ENCODE data around the gene GPR17. TPM values are rescaled to one million over a fixed set of nuclear protein-coding genes. Genes with fewer than 3 reads are reported as not detected.
A peak's percentile ranks its signal among the peaks of the same experiment; 100 is the strongest.

GPR17 gene
- total and polyA plus RNA-seq, 4 donors = 0.03 to 0.14 (median 0.07) TPM; not detected in 1

DNA sequence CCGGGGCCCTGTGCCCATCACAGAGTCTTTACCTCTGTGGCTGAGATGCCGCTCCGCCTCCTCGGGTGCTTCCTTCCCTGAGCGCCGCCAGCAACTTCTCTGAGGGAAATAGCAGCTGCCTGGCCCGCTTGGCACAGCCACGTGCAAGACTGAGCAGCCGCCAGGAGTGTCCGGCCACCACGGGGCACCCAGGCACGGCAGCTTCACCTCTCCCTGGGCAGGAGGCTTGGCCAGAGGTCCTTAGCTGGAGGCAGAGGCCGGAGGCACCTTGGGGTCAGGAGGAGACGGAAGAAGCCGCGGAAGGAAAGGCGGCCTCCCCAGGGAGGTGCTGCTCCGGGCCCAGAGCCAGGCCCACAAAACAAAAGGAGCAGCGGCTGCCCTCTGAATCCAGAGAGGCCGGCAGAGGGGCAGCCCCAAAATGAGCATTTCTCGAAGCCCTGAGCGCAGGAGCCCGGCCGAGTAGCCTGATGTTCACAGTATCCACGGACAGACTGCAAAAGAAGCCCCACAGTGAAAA, 35.4 kb downstream of the GPR17 start:
- peaks cover 0 to 3% (median 0%) of the 10 kb centered on the region in 4 donors for H3K4me1 ChIP-seq (ENCODE audit: control insufficient read depth in 4 of 4, insufficient read depth in 4 of 4, low read length in 3 of 4)
- WGBS = 73% methylated on average over 25 of the region's 25 CpGs
- H3K9ac ChIP-seq (ENCODE audit: low read depth in 1 of 2, low read length in 2 of 2) = no peak overlapping the region
- H3K36me3 ChIP-seq (ENCODE audit: control insufficient read depth in 4 of 4, insufficient read depth in 3 of 4, low read depth in 1 of 4, low read length in 3 of 4) = no peaks in the 10 kb centered on the region
- peak; percentile 72 for TF ChIP-seq NR2F2 (IDR thresholded peaks at IDR 0.05)
- TF ChIP-seq HNF4G (IDR thresholded peaks at IDR 0.05) = no peak
- TF ChIP-seq TAF1 (conservative IDR thresholded peaks at IDR 0.05) = no peak
- TF ChIP-seq JUND (IDR thresholded peaks at IDR 0.05) = no peak
- H3K4me3 ChIP-seq (ENCODE audit: low read depth in 1 of 3, low read length in 3 of 3) = no peak overlapping the region
- no peaks in the 10 kb centered on the region for H3K9me3 ChIP-seq (ENCODE audit: control insufficient read depth in 4 of 4, low read length in 3 of 4)
- H3K27me3 ChIP-seq (ENCODE audit: control insufficient read depth in 4 of 4, insufficient read depth in 4 of 4, low read length in 3 of 4) = no peaks in the 10 kb centered on the region
- no peak for DNase-seq (ENCODE audit: low spot score)
- H3K27ac ChIP-seq (ENCODE audit: low read depth in 1 of 2, low read length in 2 of 2) = no peak overlapping the region

DNA sequence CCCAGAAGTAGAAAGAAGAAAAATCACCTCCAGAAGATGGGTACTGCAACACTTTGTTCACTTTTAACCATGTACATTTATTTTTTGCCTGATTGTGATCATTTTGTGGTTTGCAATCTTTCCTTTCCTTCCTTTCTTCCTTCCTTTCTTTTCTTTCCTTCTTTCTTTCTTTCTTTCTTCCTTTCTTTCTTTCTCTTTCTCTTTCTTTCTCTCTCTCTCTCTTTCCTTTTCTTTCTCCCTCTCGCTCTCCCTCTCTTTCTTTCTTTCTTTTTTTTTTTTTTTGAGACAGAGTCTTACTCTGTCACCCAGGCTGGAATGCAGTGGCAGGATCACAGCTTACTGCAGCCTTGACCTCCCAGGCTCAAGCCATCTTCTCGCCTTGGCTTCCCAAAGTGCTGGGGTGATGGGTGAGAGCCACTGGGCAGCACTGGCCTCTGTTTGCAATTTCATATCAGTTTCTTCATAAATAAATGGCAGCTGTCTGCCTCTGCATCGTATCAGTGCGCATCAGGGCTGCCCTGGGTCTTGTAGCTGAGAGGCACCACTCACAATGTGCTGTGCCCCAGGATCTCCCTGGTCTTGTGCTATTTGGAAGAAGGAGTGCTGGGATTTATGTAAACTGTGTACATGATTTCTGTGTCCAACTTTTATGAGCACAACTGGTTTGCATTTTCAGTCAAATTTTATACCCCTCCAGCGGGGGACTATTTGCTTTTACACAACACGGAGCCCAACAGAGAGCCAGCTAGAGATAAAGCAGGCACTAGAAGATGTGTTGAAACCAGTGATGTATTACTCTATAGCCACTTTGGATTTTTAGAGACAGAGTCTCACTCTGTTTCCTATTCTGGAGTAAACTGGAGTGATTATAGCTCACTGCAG, 36.3 kb downstream of the GPR17 start:
- DNase-seq (ENCODE audit: low spot score) = no peak
- no peaks in the 10 kb centered on the region for H3K36me3 ChIP-seq (ENCODE audit: control insufficient read depth in 4 of 4, insufficient read depth in 3 of 4, low read depth in 1 of 4, low read length in 3 of 4)
- peaks cover 0 to 3% (median 0%) of the 10 kb centered on the region in 4 donors for H3K4me1 ChIP-seq (ENCODE audit: control insufficient read depth in 4 of 4, insufficient read depth in 4 of 4, low read length in 3 of 4)
- WGBS = 92% methylated on average over 6 of the region's 6 CpGs
- no peaks in the 10 kb centered on the region for H3K27me3 ChIP-seq (ENCODE audit: control insufficient read depth in 4 of 4, insufficient read depth in 4 of 4, low read length in 3 of 4)
- H3K9ac ChIP-seq (ENCODE audit: low read depth in 1 of 2, low read length in 2 of 2) = no peak overlapping the region
- H3K4me3 ChIP-seq (ENCODE audit: low read depth in 1 of 3, low read length in 3 of 3) = no peak overlapping the region
- no peak for TF ChIP-seq TAF1 (conservative IDR thresholded peaks at IDR 0.05)
- no peak for TF ChIP-seq FOXA2 (IDR thresholded peaks at IDR 0.05)
- TF ChIP-seq GABPA (IDR thresholded peaks at IDR 0.05 in 1 of 2, conservative IDR thresholded peaks at IDR 0.05 in 1 of 2) = no peak
- TF ChIP-seq HNF4A (conservative IDR thresholded peaks at IDR 0.05) = no peak
- TF ChIP-seq JUND (IDR thresholded peaks at IDR 0.05) = no peak
- no peak for TF ChIP-seq RAD21 (IDR thresholded peaks at IDR 0.05)
- TF ChIP-seq, protein P1, sequence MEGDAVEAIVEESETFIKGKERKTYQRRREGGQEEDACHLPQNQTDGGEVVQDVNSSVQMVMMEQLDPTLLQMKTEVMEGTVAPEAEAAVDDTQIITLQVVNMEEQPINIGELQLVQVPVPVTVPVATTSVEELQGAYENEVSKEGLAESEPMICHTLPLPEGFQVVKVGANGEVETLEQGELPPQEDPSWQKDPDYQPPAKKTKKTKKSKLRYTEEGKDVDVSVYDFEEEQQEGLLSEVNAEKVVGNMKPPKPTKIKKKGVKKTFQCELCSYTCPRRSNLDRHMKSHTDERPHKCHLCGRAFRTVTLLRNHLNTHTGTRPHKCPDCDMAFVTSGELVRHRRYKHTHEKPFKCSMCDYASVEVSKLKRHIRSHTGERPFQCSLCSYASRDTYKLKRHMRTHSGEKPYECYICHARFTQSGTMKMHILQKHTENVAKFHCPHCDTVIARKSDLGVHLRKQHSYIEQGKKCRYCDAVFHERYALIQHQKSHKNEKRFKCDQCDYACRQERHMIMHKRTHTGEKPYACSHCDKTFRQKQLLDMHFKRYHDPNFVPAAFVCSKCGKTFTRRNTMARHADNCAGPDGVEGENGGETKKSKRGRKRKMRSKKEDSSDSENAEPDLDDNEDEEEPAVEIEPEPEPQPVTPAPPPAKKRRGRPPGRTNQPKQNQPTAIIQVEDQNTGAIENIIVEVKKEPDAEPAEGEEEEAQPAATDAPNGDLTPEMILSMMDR (IDR thresholded peaks at IDR 0.05; ENCODE audit: low read depth, low read length, missing input control) = no peak
- no peak for TF ChIP-seq RXRA (IDR thresholded peaks at IDR 0.05)
- no peak for TF ChIP-seq FOXA1 (IDR thresholded peaks at IDR 0.05)
- TF ChIP-seq NR2F2 (IDR thresholded peaks at IDR 0.05) = no peak
- H3K27ac ChIP-seq (ENCODE audit: low read depth in 1 of 2, low read length in 2 of 2) = no peak overlapping the region
- no peaks in the 10 kb centered on the region for H3K9me3 ChIP-seq (ENCODE audit: control insufficient read depth in 4 of 4, low read length in 3 of 4)

DNA sequence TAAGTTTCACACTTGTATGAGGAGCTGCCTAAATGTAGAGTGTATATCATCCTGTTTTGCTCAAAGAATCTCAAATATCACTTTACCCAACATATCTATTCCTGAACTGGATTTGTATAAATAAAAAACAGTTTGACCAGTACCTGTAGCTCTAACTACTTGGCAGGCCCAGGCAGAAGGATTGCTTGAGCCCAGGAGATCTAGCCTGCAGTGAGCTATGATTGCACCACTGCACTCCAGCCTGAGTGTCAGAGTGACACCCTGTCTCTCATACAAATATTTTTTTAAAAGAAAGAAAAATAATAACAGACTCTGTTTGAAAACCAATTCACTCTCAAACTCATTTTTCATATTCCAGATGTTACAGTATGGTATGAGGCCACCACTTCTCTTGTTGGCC, 37.1 kb downstream of the GPR17 start:
- H3K27ac ChIP-seq (ENCODE audit: low read depth in 1 of 2, low read length in 2 of 2) = no peak overlapping the region
- peaks cover 0 to 3% (median 0%) of the 10 kb centered on the region in 4 donors for H3K4me1 ChIP-seq (ENCODE audit: control insufficient read depth in 4 of 4, insufficient read depth in 4 of 4, low read length in 3 of 4)
- no peak overlapping the region for H3K4me3 ChIP-seq (ENCODE audit: low read depth in 1 of 3, low read length in 3 of 3)
- no peak for DNase-seq (ENCODE audit: low spot score)
- H3K9ac ChIP-seq (ENCODE audit: low read depth in 1 of 2, low read length in 2 of 2) = no peak overlapping the region
- H3K9me3 ChIP-seq (ENCODE audit: control insufficient read depth in 4 of 4, low read length in 3 of 4) = no peaks in the 10 kb centered on the region
- no peaks in the 10 kb centered on the region for H3K27me3 ChIP-seq (ENCODE audit: control insufficient read depth in 4 of 4, insufficient read depth in 4 of 4, low read length in 3 of 4)
- no peaks in the 10 kb centered on the region for H3K36me3 ChIP-seq (ENCODE audit: control insufficient read depth in 4 of 4, insufficient read depth in 3 of 4, low read depth in 1 of 4, low read length in 3 of 4)
- no peak for TF ChIP-seq TAF1 (conservative IDR thresholded peaks at IDR 0.05)
- TF ChIP-seq, protein P2, sequence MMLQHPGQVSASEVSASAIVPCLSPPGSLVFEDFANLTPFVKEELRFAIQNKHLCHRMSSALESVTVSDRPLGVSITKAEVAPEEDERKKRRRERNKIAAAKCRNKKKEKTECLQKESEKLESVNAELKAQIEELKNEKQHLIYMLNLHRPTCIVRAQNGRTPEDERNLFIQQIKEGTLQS (IDR thresholded peaks at IDR 0.05) = no peak
- TF ChIP-seq HNF4A (conservative IDR thresholded peaks at IDR 0.05) = no peak
- TF ChIP-seq, protein P1 (IDR thresholded peaks at IDR 0.05; ENCODE audit: low read depth, low read length, missing input control) = no peak
- no peak for TF ChIP-seq HNF4G (IDR thresholded peaks at IDR 0.05)
- no peak for TF ChIP-seq RAD21 (IDR thresholded peaks at IDR 0.05)
- no peak for TF ChIP-seq FOXA2 (IDR thresholded peaks at IDR 0.05)
- TF ChIP-seq RXRA (IDR thresholded peaks at IDR 0.05) = no peak
- TF ChIP-seq EGR1 (IDR thresholded peaks at IDR 0.05; ENCODE audit: low read depth in 2 of 2) = no peak
- TF ChIP-seq GABPA (IDR thresholded peaks at IDR 0.05 in 1 of 2, conservative IDR thresholded peaks at IDR 0.05 in 1 of 2) = no peak
- no peak for TF ChIP-seq SP1 (IDR thresholded peaks at IDR 0.05)
- TF ChIP-seq, protein P3, sequence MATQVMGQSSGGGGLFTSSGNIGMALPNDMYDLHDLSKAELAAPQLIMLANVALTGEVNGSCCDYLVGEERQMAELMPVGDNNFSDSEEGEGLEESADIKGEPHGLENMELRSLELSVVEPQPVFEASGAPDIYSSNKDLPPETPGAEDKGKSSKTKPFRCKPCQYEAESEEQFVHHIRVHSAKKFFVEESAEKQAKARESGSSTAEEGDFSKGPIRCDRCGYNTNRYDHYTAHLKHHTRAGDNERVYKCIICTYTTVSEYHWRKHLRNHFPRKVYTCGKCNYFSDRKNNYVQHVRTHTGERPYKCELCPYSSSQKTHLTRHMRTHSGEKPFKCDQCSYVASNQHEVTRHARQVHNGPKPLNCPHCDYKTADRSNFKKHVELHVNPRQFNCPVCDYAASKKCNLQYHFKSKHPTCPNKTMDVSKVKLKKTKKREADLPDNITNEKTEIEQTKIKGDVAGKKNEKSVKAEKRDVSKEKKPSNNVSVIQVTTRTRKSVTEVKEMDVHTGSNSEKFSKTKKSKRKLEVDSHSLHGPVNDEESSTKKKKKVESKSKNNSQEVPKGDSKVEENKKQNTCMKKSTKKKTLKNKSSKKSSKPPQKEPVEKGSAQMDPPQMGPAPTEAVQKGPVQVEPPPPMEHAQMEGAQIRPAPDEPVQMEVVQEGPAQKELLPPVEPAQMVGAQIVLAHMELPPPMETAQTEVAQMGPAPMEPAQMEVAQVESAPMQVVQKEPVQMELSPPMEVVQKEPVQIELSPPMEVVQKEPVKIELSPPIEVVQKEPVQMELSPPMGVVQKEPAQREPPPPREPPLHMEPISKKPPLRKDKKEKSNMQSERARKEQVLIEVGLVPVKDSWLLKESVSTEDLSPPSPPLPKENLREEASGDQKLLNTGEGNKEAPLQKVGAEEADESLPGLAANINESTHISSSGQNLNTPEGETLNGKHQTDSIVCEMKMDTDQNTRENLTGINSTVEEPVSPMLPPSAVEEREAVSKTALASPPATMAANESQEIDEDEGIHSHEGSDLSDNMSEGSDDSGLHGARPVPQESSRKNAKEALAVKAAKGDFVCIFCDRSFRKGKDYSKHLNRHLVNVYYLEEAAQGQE (IDR thresholded peaks at IDR 0.05) = no peak
- TF ChIP-seq JUND (IDR thresholded peaks at IDR 0.05) = no peak

Measured in liver (tissue), 9 donors.